ENCODE measurements around the gene HDLBP.

- TF ChIP-seq POLR2AphosphoS5 (IDR thresholded peaks at IDR 0.05; ENCODE audit: low read depth, low read length): no peak
- TF ChIP-seq TAF1 (IDR thresholded peaks at IDR 0.05; ENCODE audit: borderline replicate concordance, insufficient read depth, low read length): no peak
- no peak for TF ChIP-seq REST (IDR thresholded peaks at IDR 0.05; ENCODE audit: insufficient read depth in 1 of 2, low read depth in 2 of 2, low read length in 2 of 2)
Observed at GRCh38 chr2:241263061-241263460, 52.4 kb downstream of the HDLBP start.

Measured in PFSK-1 (cell line).